Measurements from ENCODE around the gene ZNF277. TPM values are rescaled to one million over a fixed set of nuclear protein-coding genes. Genes with fewer than 3 reads are reported as not detected.

ZNF277 gene
- total and polyA plus RNA-seq, 7 experiments from 2014 or later = 19.5 to 38.8 (median 25.9) TPM

DNA sequence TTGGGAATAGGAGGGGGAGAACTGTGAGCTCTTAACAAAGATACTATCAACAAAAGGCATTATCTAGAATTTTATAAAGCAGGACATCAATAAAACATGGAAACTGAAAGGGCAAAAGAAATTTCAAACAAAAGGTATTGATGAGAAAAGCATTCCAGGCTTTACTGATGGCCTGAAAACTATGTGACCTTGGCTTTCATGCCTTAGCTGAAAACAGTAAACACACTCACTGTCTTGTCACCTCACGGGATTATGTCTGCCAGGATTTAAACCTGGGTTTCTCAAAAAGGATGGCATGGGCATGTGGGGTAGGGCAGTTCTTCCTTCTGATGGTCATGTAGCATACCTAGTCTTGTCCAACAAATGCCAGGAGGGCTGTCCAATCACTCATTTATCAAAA is 23.2 kb upstream of the ZNF277 start:
- Histone ChIP-seq H3K4me1 (ENCODE audit: control insufficient read depth in 2 of 2, insufficient read depth in 2 of 2, low read length in 2 of 2) (no peaks in the 10 kb centered on the region), H3K36me3 (ENCODE audit: control insufficient read depth in 2 of 3, insufficient read depth in 3 of 3, low read length in 3 of 3) (no peaks in the 10 kb centered on the region), H3K4me3 (ENCODE audit: low read length) (no peak overlapping the region), H3K27me3 (ENCODE audit: control insufficient read depth in 2 of 2, insufficient read depth in 2 of 2, low read length in 2 of 2) (peaks cover 2 to 4% of the 10 kb centered on the region in 2 donors), H3K27ac (ENCODE audit: low read depth, low read length) (no peak overlapping the region), H3K9me3 (ENCODE audit: control insufficient read depth in 2 of 3, low read length in 3 of 3) (no peaks in the 10 kb centered on the region)
- POLR2A ChIA-PET = interaction anchor here (0.6 kb wide), 1 partner anchor 724 kb away, joined by 3 read pairs; no protein-coding TSS in a partner anchor
- Mint-ChIP-seq H3K27ac (no peak overlapping the region), H3K4me3 (no peak overlapping the region), H3K4me1 (no peaks in the 10 kb centered on the region), H3K36me3 (no peaks in the 10 kb centered on the region), H3K9me3 (no peaks in the 10 kb centered on the region), H3K27me3 (peaks cover 1 to 18% (median 12%) of the 10 kb centered on the region in 5 donors)
- intact Hi-C loops (cut with micrococcal nuclease) = no loop called here
- ATAC-seq (no peak), DNase-seq (no peak)
- CTCF ChIA-PET = no interaction called here

DNA sequence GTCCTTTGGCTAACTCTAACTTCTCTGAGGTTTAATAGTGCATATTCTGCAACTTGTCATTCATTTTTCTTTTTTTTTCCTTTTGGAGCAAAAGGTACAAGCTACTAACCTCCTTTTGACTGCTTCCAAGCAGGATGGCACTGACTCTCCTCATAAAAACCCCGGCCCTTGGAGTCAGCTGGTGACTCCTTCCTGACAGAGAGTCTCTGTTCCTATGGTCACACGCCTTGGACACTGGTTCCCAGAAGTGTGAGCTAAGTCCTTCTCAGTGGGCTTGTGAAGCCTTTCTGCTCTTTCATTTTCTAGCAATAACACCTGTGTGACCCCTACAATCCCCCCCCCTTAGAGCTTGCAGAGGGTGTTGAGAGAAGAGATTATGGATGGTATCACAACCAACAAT is 22.0 kb upstream of the ZNF277 start:
- Histone ChIP-seq H3K36me3 (ENCODE audit: control insufficient read depth in 2 of 3, insufficient read depth in 3 of 3, low read length in 3 of 3) (no peaks in the 10 kb centered on the region), H3K9me3 (ENCODE audit: control insufficient read depth in 2 of 3, low read length in 3 of 3) (no peaks in the 10 kb centered on the region), H3K4me1 (ENCODE audit: control insufficient read depth in 2 of 2, insufficient read depth in 2 of 2, low read length in 2 of 2) (no peaks in the 10 kb centered on the region), H3K27me3 (ENCODE audit: control insufficient read depth in 2 of 2, insufficient read depth in 2 of 2, low read length in 2 of 2) (peaks cover 4 to 5% of the 10 kb centered on the region in 2 donors), H3K27ac (ENCODE audit: low read depth, low read length) (no peak overlapping the region), H3K4me3 (ENCODE audit: low read length) (no peak overlapping the region)
- CTCF ChIA-PET = no interaction called here
- Mint-ChIP-seq H3K4me3 (no peak overlapping the region), H3K27ac (no peak overlapping the region), H3K4me1 (no peaks in the 10 kb centered on the region), H3K27me3 (peaks cover 0 to 23% (median 11%) of the 10 kb centered on the region in 5 donors), H3K9me3 (no peaks in the 10 kb centered on the region), H3K36me3 (no peaks in the 10 kb centered on the region)
- POLR2A ChIA-PET = no interaction called here
- no peak for ATAC-seq
- intact Hi-C loops (cut with micrococcal nuclease) = no loop called here
- DNase-seq = no peak

DNA sequence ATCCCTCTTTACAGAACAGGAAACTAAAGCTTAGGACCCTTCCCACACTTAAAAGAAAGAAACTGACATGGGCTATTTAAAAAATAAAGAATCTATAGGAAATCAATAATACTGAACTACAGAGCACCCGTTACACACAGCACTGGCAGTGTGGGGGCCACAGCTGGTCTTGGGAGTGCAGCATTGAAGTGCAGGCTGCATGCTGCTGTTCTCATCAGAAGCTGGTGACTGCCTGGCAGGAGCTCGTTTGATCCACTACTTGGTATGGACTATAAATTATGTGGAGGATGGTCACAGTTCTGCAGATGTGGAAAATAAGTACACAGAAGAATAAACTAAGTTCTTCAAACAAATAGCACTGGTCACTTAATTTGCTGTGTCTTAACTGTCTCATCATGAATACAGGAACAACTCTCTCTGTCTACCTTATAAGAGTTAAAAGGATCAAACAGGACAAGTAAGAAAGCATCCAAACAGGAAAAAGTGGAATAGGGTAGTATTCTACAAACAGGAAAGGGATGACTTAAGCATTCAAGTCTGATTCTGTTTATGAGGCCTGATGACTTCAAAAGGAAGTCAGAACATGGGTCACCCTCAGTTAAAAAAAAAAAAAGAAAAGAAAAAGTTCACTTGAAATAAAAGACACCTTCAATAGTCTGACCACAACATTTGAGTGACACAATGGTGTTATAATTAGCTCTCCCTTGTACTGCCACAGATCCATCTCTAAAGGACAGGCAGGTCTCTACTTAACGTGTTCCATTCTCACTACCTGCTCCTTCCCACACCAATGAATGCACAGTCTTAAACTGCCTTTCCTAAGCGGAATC is 21.3 kb upstream of the ZNF277 start:
- DNase-seq (no peak), ATAC-seq (no peak)
- ChIA-PET CTCF (no interaction called here), POLR2A (interaction anchor here (0.7 kb wide), 1 partner anchor 1521 kb away, joined by 3 read pairs; no protein-coding TSS in a partner anchor)
- Histone ChIP-seq H3K4me3 (ENCODE audit: low read length) (no peak overlapping the region), H3K27me3 (ENCODE audit: control insufficient read depth in 2 of 2, insufficient read depth in 2 of 2, low read length in 2 of 2) (peaks cover 3 to 5% of the 10 kb centered on the region in 2 donors), H3K27ac (ENCODE audit: low read depth, low read length) (no peak overlapping the region), H3K36me3 (ENCODE audit: control insufficient read depth in 2 of 3, insufficient read depth in 3 of 3, low read length in 3 of 3) (no peaks in the 10 kb centered on the region), H3K9me3 (ENCODE audit: control insufficient read depth in 2 of 3, low read length in 3 of 3) (no peaks in the 10 kb centered on the region), H3K4me1 (ENCODE audit: control insufficient read depth in 2 of 2, insufficient read depth in 2 of 2, low read length in 2 of 2) (no peaks in the 10 kb centered on the region)
- Mint-ChIP-seq H3K27me3 (peaks cover 7 to 19% (median 15%) of the 10 kb centered on the region in 5 donors), H3K27ac (peak overlapping the region in 1 of 9 donors; percentile 42), H3K36me3 (no peaks in the 10 kb centered on the region), H3K9me3 (no peaks in the 10 kb centered on the region), H3K4me1 (no peaks in the 10 kb centered on the region), H3K4me3 (no peak overlapping the region)
- intact Hi-C loops (cut with micrococcal nuclease) = no loop called here

DNA sequence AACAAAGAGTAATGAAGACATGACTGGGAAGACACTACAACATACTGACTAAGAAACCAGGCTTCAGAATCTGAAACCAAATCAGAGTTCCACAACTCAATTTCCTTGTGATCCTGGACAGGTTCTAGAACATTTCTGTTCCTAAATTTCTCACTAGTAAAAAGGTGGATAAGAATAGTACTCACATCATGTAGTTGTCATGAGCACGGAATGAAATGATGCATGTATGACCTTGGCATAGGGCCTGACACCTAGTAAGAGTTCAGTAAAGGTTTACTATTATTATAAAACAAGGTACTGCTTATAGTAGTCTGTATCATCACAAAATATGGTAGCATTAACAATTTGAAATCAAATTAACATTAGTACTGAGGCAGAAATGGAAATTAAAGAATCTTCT is 20.2 kb upstream of the ZNF277 start:
- Mint-ChIP-seq H3K27me3 (peaks cover 9 to 17% (median 12%) of the 10 kb centered on the region in 5 donors), H3K36me3 (no peaks in the 10 kb centered on the region), H3K4me1 (no peaks in the 10 kb centered on the region), H3K27ac (peak overlapping the region in 1 of 9 donors; percentile 7), H3K4me3 (no peak overlapping the region), H3K9me3 (no peaks in the 10 kb centered on the region)
- Histone ChIP-seq H3K27me3 (ENCODE audit: control insufficient read depth in 2 of 2, insufficient read depth in 2 of 2, low read length in 2 of 2) (peaks cover 0 to 5% of the 10 kb centered on the region in 2 donors), H3K36me3 (ENCODE audit: control insufficient read depth in 2 of 3, insufficient read depth in 3 of 3, low read length in 3 of 3) (no peaks in the 10 kb centered on the region), H3K27ac (ENCODE audit: low read depth, low read length) (no peak overlapping the region), H3K9me3 (ENCODE audit: control insufficient read depth in 2 of 3, low read length in 3 of 3) (no peaks in the 10 kb centered on the region), H3K4me1 (ENCODE audit: control insufficient read depth in 2 of 2, insufficient read depth in 2 of 2, low read length in 2 of 2) (no peaks in the 10 kb centered on the region), H3K4me3 (ENCODE audit: low read length) (no peak overlapping the region)
- DNase-seq = no peak
- POLR2A ChIA-PET = no interaction called here
- CTCF ChIA-PET = no interaction called here
- intact Hi-C loops (cut with micrococcal nuclease) = no loop called here
- ATAC-seq = no peak

DNA sequence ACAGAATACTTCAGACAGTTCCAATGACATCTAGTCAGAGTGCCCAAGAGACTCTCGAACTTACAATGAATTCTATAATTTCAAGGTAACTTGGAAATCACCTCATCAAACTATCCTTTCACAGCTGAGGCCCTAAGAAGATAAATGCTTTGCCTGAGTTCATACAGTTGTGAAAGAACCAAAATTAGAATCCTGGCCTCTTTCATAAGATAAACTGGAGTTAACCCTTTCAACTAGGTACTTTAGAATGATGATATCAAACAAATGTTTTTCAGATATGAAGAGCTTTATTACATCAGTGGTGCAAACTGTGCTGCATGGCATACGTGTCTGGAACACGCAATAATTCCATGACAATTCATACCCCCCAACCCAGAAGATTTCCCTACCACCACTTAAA is 18.2 kb upstream of the ZNF277 start:
- no peak overlapping the region for H3K27ac ChIP-seq (ENCODE audit: low read depth, low read length)
- ChIA-PET CTCF (no interaction called here), POLR2A (no interaction called here)
- no peaks in the 10 kb centered on the region for H3K36me3 ChIP-seq (ENCODE audit: control insufficient read depth in 2 of 3, insufficient read depth in 3 of 3, low read length in 3 of 3)
- no peak overlapping the region for H3K4me3 Mint-ChIP-seq
- no peaks in the 10 kb centered on the region for H3K9me3 ChIP-seq (ENCODE audit: control insufficient read depth in 2 of 3, low read length in 3 of 3)
- H3K27ac Mint-ChIP-seq = no peak overlapping the region
- no peaks in the 10 kb centered on the region for H3K9me3 Mint-ChIP-seq
- intact Hi-C loops (cut with micrococcal nuclease) = no loop called here
- H3K27me3 Mint-ChIP-seq = peaks cover 9 to 21% (median 17%) of the 10 kb centered on the region in 5 donors
- no peaks in the 10 kb centered on the region for H3K4me1 ChIP-seq (ENCODE audit: control insufficient read depth in 2 of 2, insufficient read depth in 2 of 2, low read length in 2 of 2)
- ATAC-seq = no peak
- H3K4me1 Mint-ChIP-seq = no peaks in the 10 kb centered on the region
- H3K4me3 ChIP-seq (ENCODE audit: low read length) = no peak overlapping the region
- H3K27me3 ChIP-seq (ENCODE audit: control insufficient read depth in 2 of 2, insufficient read depth in 2 of 2, low read length in 2 of 2) = peaks cover 0 to 5% of the 10 kb centered on the region in 2 donors
- DNase-seq = no peak
- H3K36me3 Mint-ChIP-seq = no peaks in the 10 kb centered on the region

DNA sequence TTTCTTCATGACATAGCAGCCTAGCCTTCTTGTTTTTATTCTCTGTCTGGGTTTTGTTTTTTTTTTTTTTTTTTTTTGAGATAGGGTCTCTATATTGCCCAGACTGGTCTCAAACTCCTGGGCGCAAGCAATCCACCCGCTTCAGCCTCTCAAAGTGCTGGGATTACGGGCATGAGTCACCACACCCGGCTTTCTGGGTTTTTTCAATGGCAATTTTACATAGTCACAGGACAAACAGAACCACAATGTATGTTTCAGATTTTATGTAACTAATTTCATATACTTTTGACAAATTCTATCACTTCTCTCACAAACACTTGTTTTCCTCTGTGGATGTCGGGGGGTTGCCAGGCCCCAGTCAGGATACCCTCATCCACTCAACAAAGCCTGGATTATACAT is 16.8 kb upstream of the ZNF277 start:
- ChIA-PET CTCF (no interaction called here), POLR2A (no interaction called here)
- H3K27me3 ChIP-seq (ENCODE audit: control insufficient read depth in 2 of 2, insufficient read depth in 2 of 2, low read length in 2 of 2) = peaks cover 0 to 5% of the 10 kb centered on the region in 2 donors
- Mint-ChIP-seq H3K27me3 (peaks cover 17 to 29% (median 26%) of the 10 kb centered on the region in 5 donors), H3K27ac (no peak overlapping the region), H3K4me1 (no peaks in the 10 kb centered on the region), H3K36me3 (peaks cover 0 to 4% (median 0%) of the 10 kb centered on the region in 5 donors), H3K4me3 (no peak overlapping the region), H3K9me3 (peaks cover 0 to 6% (median 0%) of the 10 kb centered on the region in 11 donors)
- H3K4me1 ChIP-seq (ENCODE audit: control insufficient read depth in 2 of 2, insufficient read depth in 2 of 2, low read length in 2 of 2) = no peaks in the 10 kb centered on the region
- intact Hi-C loops (cut with micrococcal nuclease) = no loop called here
- no peaks in the 10 kb centered on the region for H3K36me3 ChIP-seq (ENCODE audit: control insufficient read depth in 2 of 3, insufficient read depth in 3 of 3, low read length in 3 of 3)
- ATAC-seq = no peak
- no peak for DNase-seq
- no peaks in the 10 kb centered on the region for H3K9me3 ChIP-seq (ENCODE audit: control insufficient read depth in 2 of 3, low read length in 3 of 3)
- H3K27ac ChIP-seq (ENCODE audit: low read depth, low read length) = no peak overlapping the region
- no peak overlapping the region for H3K4me3 ChIP-seq (ENCODE audit: low read length)

DNA sequence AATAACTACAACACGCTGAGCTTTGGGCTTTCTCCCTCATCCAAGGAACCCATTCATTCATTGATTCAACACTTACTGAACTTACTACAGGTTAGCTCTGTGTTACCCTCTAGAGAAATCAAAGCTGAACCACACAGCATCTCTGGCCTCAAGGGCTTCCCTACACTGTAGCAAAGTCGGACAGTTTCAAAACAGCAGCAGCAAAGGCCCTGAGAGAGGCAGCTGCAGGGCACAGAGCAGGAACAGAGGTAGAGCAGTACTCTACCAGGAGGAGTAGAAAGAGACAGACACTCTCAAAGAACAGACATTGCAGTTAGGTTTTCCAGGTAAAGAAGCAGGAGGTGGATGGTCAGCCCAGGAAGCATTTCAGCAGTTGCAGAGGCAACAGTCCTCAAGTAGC is 16.4 kb upstream of the ZNF277 start:
- H3K27ac ChIP-seq (ENCODE audit: low read depth, low read length) = no peak overlapping the region
- POLR2A ChIA-PET = no interaction called here
- Mint-ChIP-seq H3K9me3 (peaks cover 0 to 6% (median 0%) of the 10 kb centered on the region in 11 donors), H3K4me1 (no peaks in the 10 kb centered on the region), H3K4me3 (no peak overlapping the region), H3K27ac (no peak overlapping the region), H3K36me3 (peaks cover 0 to 4% (median 0%) of the 10 kb centered on the region in 5 donors), H3K27me3 (peaks cover 17 to 33% (median 26%) of the 10 kb centered on the region in 5 donors)
- ATAC-seq = no peak
- H3K4me1 ChIP-seq (ENCODE audit: control insufficient read depth in 2 of 2, insufficient read depth in 2 of 2, low read length in 2 of 2) = no peaks in the 10 kb centered on the region
- H3K27me3 ChIP-seq (ENCODE audit: control insufficient read depth in 2 of 2, insufficient read depth in 2 of 2, low read length in 2 of 2) = peaks cover 0 to 5% of the 10 kb centered on the region in 2 donors
- CTCF ChIA-PET = no interaction called here
- intact Hi-C loops (cut with micrococcal nuclease) = no loop called here
- no peaks in the 10 kb centered on the region for H3K9me3 ChIP-seq (ENCODE audit: control insufficient read depth in 2 of 3, low read length in 3 of 3)
- DNase-seq = no peak
- H3K4me3 ChIP-seq (ENCODE audit: low read length) = no peak overlapping the region
- no peaks in the 10 kb centered on the region for H3K36me3 ChIP-seq (ENCODE audit: control insufficient read depth in 2 of 3, insufficient read depth in 3 of 3, low read length in 3 of 3)
